ENCODE data around the gene IL6ST.

The IL6ST gene

DNA sequence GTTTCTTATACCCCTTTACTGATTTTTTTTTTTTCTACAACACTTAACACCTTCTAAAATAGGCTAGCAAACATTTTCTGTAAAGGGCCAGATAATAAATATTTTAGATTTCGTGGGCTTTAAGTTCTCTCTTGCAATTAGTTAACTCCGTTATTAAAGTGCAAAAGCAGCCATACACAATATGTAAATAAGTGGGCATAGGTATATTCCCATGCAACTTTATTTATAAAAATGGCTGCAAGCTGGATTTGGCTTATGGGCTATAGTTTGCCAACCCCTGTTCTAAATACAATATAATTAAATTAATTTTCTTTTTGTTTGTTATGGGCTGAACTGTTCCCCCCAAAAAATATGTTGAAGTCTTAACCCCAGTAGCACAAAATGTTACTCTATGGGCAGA, 10.8 kb downstream of the IL6ST start:
- H3K4me3 ChIP-seq (ENCODE audit: low read depth, low read length) = no peak overlapping the region
- TF ChIP-seq, protein P1, sequence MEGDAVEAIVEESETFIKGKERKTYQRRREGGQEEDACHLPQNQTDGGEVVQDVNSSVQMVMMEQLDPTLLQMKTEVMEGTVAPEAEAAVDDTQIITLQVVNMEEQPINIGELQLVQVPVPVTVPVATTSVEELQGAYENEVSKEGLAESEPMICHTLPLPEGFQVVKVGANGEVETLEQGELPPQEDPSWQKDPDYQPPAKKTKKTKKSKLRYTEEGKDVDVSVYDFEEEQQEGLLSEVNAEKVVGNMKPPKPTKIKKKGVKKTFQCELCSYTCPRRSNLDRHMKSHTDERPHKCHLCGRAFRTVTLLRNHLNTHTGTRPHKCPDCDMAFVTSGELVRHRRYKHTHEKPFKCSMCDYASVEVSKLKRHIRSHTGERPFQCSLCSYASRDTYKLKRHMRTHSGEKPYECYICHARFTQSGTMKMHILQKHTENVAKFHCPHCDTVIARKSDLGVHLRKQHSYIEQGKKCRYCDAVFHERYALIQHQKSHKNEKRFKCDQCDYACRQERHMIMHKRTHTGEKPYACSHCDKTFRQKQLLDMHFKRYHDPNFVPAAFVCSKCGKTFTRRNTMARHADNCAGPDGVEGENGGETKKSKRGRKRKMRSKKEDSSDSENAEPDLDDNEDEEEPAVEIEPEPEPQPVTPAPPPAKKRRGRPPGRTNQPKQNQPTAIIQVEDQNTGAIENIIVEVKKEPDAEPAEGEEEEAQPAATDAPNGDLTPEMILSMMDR (IDR thresholded peaks at IDR 0.05; ENCODE audit: borderline replicate concordance, insufficient read depth, low read depth, low read length) = no peak

DNA sequence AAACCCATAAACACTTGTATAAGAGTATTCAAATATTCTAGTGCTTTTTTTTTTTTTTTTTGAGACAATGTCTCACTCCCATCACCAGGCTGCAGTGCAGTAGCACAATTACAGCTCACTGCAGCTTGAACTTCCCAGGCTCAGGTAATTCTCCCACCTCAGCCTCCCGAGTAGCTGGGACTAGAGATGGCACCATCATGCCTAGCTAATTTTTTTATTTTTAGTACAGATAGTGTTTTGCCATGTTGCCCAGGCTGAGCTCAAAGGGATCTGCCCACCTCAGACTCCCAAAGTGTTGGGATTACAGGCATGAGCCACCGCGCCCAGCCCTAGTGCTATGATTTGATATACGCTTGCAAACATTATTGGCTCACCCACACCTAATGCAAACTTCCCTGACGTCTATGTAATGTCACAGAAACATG, 11.8 kb downstream of the IL6ST start:
- TF ChIP-seq, protein P1 (IDR thresholded peaks at IDR 0.05; ENCODE audit: borderline replicate concordance, insufficient read depth, low read depth, low read length) = no peak
- no peak overlapping the region for H3K4me3 ChIP-seq (ENCODE audit: low read depth, low read length)

DNA sequence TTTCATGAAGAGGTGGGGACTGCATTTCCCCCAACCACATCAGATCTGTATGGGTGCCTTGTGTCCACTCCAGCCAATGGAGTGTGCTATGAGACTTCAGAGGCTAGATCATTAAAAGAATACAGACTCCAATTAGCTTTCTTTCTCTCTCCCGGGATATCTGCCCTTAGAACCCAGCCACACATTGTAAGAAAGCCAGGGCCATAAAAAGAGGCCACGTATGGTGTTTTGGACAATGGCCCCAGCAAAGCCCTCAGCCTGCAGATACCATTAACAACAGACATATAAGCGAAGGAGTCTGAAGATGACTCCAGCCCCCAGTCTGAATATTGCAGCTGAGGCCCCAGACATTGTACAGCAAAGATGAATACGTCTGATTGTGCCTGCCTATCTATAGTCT, 21.5 kb downstream of the IL6ST start:
- TF ChIP-seq, protein P1 (IDR thresholded peaks at IDR 0.05; ENCODE audit: borderline replicate concordance, insufficient read depth, low read depth, low read length) = no peak
- no peak overlapping the region for H3K4me3 ChIP-seq (ENCODE audit: low read depth, low read length)

DNA sequence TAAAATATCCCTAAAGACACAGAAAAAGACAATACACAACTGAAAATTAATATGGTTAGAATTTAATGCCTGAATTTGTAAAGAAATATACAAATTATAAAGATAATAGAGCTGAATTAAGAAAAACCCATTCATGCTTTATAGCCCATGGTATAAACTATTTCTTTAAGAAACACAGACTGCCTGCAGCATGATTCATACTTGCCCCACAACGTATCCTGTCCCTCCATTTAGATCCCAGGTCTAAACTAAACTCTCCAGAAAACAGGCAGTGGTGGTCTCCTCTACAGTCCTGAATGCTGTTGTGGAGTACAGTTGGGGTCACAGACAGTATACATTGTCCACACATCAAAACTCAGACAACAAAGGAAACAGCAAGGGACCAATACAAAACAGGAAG, 24.8 kb downstream of the IL6ST start:
- TF ChIP-seq, protein P1 (IDR thresholded peaks at IDR 0.05; ENCODE audit: borderline replicate concordance, insufficient read depth, low read depth, low read length) = no peak
- no peak overlapping the region for H3K4me3 ChIP-seq (ENCODE audit: low read depth, low read length)

DNA sequence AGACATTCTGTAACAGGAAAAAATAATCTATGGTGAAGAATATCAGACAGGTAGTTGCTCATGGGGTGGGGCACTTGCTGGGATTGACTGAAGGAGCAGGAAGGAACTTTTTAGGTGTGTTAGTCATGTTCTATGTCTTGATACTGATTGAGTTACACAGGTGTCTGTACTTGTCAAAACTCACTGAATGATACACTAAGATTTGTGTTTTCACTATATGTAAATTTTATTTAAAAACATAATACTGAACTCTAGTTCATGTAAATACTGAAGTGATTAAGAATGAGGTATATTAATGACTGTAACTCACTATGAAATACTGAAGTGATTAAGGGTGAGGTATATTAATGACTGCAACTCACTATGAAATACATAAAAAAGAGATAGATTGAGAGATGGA, 28.5 kb downstream of the IL6ST start:
- TF ChIP-seq, protein P1 (IDR thresholded peaks at IDR 0.05; ENCODE audit: borderline replicate concordance, insufficient read depth, low read depth, low read length) = no peak

DNA sequence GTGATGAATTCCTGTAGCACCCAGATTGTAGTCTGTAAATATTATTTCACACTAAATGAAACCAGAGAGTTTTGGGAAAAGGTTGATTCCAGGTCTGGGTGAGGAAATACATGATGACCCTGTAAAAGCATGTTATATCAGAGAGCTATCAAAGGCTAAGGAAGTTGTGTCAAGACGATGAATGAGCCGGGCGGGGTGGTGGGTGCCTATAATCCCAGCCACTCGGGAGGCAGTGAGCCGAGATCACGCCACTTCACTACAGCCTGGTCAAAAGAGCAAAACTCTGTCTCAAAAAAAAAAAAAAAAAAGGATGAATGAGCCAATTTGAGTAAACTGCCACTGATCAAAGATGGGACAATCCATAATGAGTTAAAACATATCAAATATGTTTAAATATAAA, 29.2 kb downstream of the IL6ST start:
- no peak overlapping the region for H3K4me3 ChIP-seq (ENCODE audit: low read depth, low read length)
- TF ChIP-seq, protein P1 (IDR thresholded peaks at IDR 0.05; ENCODE audit: borderline replicate concordance, insufficient read depth, low read depth, low read length) = no peak

More for the DNA sequence above, 28.5 kb downstream of the IL6ST start:
- H3K4me3 ChIP-seq (ENCODE audit: low read depth, low read length) = no peak overlapping the region

DNA sequence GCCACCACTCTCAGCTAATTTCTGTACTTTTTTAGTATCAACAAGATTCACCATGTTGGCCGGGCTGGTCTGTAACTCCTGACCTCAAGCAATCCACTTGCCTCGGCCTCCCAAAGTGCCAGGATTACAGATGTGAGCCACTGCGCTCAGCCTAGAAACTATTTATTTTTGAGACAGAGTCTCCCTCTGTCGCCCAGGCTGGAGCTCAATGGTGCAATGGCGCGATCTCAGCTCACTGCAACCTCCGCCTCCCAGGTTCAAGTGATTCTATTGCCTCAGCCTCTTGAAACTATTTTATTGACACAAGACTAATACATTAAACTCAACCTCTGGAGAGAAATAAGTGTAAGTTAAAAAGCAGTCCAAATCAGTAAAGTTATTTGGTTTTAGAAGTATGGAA, 34.0 kb downstream of the IL6ST start:
- no peak overlapping the region for H3K4me3 ChIP-seq (ENCODE audit: low read depth, low read length)
- TF ChIP-seq, protein P1 (IDR thresholded peaks at IDR 0.05; ENCODE audit: borderline replicate concordance, insufficient read depth, low read depth, low read length) = no peak

Measured in GM12875 (cell line).